HEK293 (cell line): ENCODE data around the gene ZBTB47.
A peak's percentile ranks its signal among the peaks of the same experiment; 100 is the strongest.

Source experiments
- CTCF ChIA-PET: fragments of 350-600 bp; formaldehyde crosslinking; extraction: SDS; loops from one replicate; lab custom pipeline; 2021; ENCODE audit warnings: antibody characterized with exemption; lab: Yijun Ruan, JAX
- POLR2A ChIA-PET: fragments of 300-600 bp; formaldehyde crosslinking; extraction: SDS; loops from one replicate; lab custom pipeline; 2020; ENCODE audit warnings: antibody characterized with exemption, inconsistent platforms; lab: Yijun Ruan, JAX
- H3K27ac ChIP-seq: fragments of 200-500 bp; sonication (Bioruptor generic); 2 replicates; pipeline ENCODE4 v1.5.1; 2014; ENCODE audit warnings: low read depth, low read length, control low read depth, inconsistent platforms; ENCODE audit errors: extremely low read depth
- H3K36me3 ChIP-seq, 2 experiments: fragments of 200-500 bp in 1 of 2; sonication (Bioruptor generic) in 1 of 2; 1 replicate in 1 of 2; 2 replicates in 1 of 2; pipeline ENCODE4 v1.5.1; 2014 to 2017; ENCODE audit warnings: inconsistent platforms in 2 of 2, low read length in 2 of 2; ENCODE audit not compliant: control insufficient read depth in 2 of 2, insufficient read depth in 1 of 2
- H3K4me1 ChIP-seq: fragments of 200-500 bp; sonication (Bioruptor generic); 2 replicates; pipeline ENCODE4 v1.5.1; 2014; ENCODE audit warnings: mild to moderate bottlenecking, low read length, inconsistent platforms; ENCODE audit not compliant: control insufficient read depth, insufficient read depth
- H3K4me3 ChIP-seq: 2 replicates; pipeline ENCODE4 v1.5.1; 2011; ENCODE audit warnings: low read depth, mild to moderate bottlenecking, control low read depth, low read length, moderate library complexity
- H3K9me3 ChIP-seq: fragments of 200-500 bp; sonication (Bioruptor generic); 2 replicates; pipeline ENCODE4 v1.5.1; 2014; ENCODE audit warnings: low read depth, low read length, inconsistent platforms; ENCODE audit not compliant: control insufficient read depth, insufficient read depth
- EGR2 ChIP-seq: fragments of 450-650 bp; formaldehyde crosslinking; IDR thresholded peaks from 2 replicates; pipeline ENCODE4 v1.5.1; 2016; ENCODE audit warnings: low read depth, missing biosample characterization, missing genetic modification characterization
- HOXA7 ChIP-seq: sonication (generic); formaldehyde crosslinking; IDR thresholded peaks from 2 replicates; pipeline ENCODE4 v1.8.1; 2022; ENCODE audit warnings: missing genetic modification reagents, borderline replicate concordance
- MYNN ChIP-seq: fragments of 450-650 bp; formaldehyde crosslinking; IDR thresholded peaks from 2 replicates; pipeline ENCODE4 v1.5.1; 2016; ENCODE audit warnings: missing biosample characterization, missing genetic modification characterization, borderline replicate concordance
- RBAK ChIP-seq: fragments of 450-650 bp; formaldehyde crosslinking; IDR thresholded peaks from 2 replicates; pipeline ENCODE4 v1.5.1; 2016; ENCODE audit warnings: missing biosample characterization, missing genetic modification characterization
- SCRT1 ChIP-seq: fragments of 450-650 bp; formaldehyde crosslinking; IDR thresholded peaks from 2 replicates; pipeline ENCODE4 v1.5.1; 2016; ENCODE audit warnings: missing biosample characterization, missing genetic modification characterization, borderline replicate concordance
- SCRT2 ChIP-seq: fragments of 450-650 bp; formaldehyde crosslinking; IDR thresholded peaks from 2 replicates; pipeline ENCODE4 v1.5.1; 2016; ENCODE audit warnings: missing biosample characterization, missing genetic modification characterization
- WT1 ChIP-seq: fragments of 450-650 bp; formaldehyde crosslinking; IDR thresholded peaks from 2 replicates; pipeline ENCODE4 v1.5.1; 2016; ENCODE audit warnings: missing biosample characterization, missing genetic modification characterization
- ZEB2 ChIP-seq: fragments of 450-650 bp; formaldehyde crosslinking; IDR thresholded peaks from 2 replicates; pipeline ENCODE4 v1.5.1; 2016; ENCODE audit warnings: missing biosample characterization, missing genetic modification characterization
- ZNF138 ChIP-seq: fragments of 450-650 bp; formaldehyde crosslinking; IDR thresholded peaks from 2 replicates; pipeline ENCODE4 v1.5.1; 2016; ENCODE audit warnings: missing biosample characterization, missing genetic modification characterization, borderline replicate concordance
- ZNF19 ChIP-seq: fragments of 450-650 bp; formaldehyde crosslinking; IDR thresholded peaks from 2 replicates; pipeline ENCODE4; 2016; ENCODE audit warnings: missing biosample characterization, missing genetic modification characterization, low read depth
- ZNF350 ChIP-seq: fragments of 450-650 bp; formaldehyde crosslinking; IDR thresholded peaks from 2 replicates; pipeline ENCODE4 v1.5.0; 2017; ENCODE audit warnings: missing biosample characterization, mild to moderate bottlenecking, missing genetic modification characterization
- ZNF391 ChIP-seq: fragments of 450-650 bp; formaldehyde crosslinking; IDR thresholded peaks from 2 replicates; pipeline ENCODE4 v1.5.1; 2016; ENCODE audit warnings: low read depth, missing biosample characterization, missing genetic modification characterization, borderline replicate concordance
- ZNF585B ChIP-seq: fragments of 450-650 bp; formaldehyde crosslinking; IDR thresholded peaks from 2 replicates; pipeline ENCODE4 v1.5.1; 2016; ENCODE audit warnings: missing biosample characterization, missing genetic modification characterization
- ZNF624 ChIP-seq: fragments of 450-650 bp; formaldehyde crosslinking; IDR thresholded peaks from 2 replicates; pipeline ENCODE4 v1.5.1; 2017; ENCODE audit warnings: missing biosample characterization, missing genetic modification characterization
- ZNF768 ChIP-seq: fragments of 450-650 bp; formaldehyde crosslinking; IDR thresholded peaks from 2 replicates; pipeline ENCODE4 v1.5.1; 2018; ENCODE audit warnings: missing biosample characterization, mild to moderate bottlenecking, missing genetic modification characterization
- ZXDB ChIP-seq: fragments of 450-650 bp; formaldehyde crosslinking; IDR thresholded peaks from 2 replicates; pipeline ENCODE4 v1.5.1; 2016; ENCODE audit warnings: missing biosample characterization, missing genetic modification characterization
- TF ChIP-seq, protein P1 (sequence below): fragments of 450-650 bp; formaldehyde crosslinking; IDR thresholded peaks from 2 replicates; pipeline ENCODE4 v1.5.1; 2016; ENCODE audit warnings: missing biosample characterization, missing genetic modification characterization, low read depth
- TF ChIP-seq, protein P2 (sequence below): fragments of 450-650 bp; formaldehyde crosslinking; IDR thresholded peaks from 2 replicates; pipeline ENCODE4 v1.5.1; 2017; ENCODE audit warnings: missing biosample characterization, missing genetic modification characterization
- TF ChIP-seq, protein P3 (sequence below): sonication (generic); formaldehyde crosslinking; IDR thresholded peaks from 2 replicates; pipeline ENCODE4 v1.8.1; 2022; ENCODE audit warnings: mild to moderate bottlenecking, moderate library complexity, missing genetic modification reagents
- TF ChIP-seq, protein P4 (sequence below): fragments of 450-650 bp; formaldehyde crosslinking; IDR thresholded peaks from 2 replicates; pipeline ENCODE4 v1.5.1; 2016; ENCODE audit warnings: missing biosample characterization, missing genetic modification characterization

ZBTB47 gene

DNA sequence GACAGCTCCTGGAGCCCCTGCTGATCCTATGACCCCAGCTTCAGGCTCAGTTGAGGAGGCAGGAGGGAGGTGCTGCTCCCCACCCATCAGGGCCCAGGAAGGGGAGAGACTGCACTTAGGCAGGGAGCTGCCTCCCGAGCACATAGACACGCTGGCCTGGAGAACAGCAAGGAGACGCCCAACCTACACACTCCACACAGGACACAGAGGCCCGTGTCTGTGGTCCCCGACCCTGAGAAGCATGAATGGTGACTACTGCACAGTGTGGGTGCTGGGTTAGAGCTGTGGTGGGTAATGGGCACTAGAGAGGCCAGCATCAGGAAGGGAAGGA lies 50.2 kb downstream of the ZBTB47 start:
- ChIA-PET POLR2A (no interaction called here), CTCF (no interaction called here)
- H3K4me3 ChIP-seq, result no peak overlapping the region
- H3K36me3 ChIP-seq, result no peaks in the 10 kb centered on the region
- no peaks in the 10 kb centered on the region for H3K4me1 ChIP-seq
- TF ChIP-seq, protein P1, sequence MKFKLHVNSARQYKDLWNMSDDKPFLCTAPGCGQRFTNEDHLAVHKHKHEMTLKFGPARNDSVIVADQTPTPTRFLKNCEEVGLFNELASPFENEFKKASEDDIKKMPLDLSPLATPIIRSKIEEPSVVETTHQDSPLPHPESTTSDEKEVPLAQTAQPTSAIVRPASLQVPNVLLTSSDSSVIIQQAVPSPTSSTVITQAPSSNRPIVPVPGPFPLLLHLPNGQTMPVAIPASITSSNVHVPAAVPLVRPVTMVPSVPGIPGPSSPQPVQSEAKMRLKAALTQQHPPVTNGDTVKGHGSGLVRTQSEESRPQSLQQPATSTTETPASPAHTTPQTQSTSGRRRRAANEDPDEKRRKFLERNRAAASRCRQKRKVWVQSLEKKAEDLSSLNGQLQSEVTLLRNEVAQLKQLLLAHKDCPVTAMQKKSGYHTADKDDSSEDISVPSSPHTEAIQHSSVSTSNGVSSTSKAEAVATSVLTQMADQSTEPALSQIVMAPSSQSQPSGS, result no peak
- TF ChIP-seq SCRT1 (tag by site-specific recombination), result no peak
- no peak for TF ChIP-seq ZNF624 (tag by site-specific recombination)
- TF ChIP-seq, protein P2, sequence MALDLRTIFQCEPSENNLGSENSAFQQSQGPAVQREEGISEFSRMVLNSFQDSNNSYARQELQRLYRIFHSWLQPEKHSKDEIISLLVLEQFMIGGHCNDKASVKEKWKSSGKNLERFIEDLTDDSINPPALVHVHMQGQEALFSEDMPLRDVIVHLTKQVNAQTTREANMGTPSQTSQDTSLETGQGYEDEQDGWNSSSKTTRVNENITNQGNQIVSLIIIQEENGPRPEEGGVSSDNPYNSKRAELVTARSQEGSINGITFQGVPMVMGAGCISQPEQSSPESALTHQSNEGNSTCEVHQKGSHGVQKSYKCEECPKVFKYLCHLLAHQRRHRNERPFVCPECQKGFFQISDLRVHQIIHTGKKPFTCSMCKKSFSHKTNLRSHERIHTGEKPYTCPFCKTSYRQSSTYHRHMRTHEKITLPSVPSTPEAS, result no peak
- no peak for TF ChIP-seq RBAK (tag by site-specific recombination)
- no peak for TF ChIP-seq ZNF391
- TF ChIP-seq ZXDB (tag by site-specific recombination), result no peak
- TF ChIP-seq, protein P3, sequence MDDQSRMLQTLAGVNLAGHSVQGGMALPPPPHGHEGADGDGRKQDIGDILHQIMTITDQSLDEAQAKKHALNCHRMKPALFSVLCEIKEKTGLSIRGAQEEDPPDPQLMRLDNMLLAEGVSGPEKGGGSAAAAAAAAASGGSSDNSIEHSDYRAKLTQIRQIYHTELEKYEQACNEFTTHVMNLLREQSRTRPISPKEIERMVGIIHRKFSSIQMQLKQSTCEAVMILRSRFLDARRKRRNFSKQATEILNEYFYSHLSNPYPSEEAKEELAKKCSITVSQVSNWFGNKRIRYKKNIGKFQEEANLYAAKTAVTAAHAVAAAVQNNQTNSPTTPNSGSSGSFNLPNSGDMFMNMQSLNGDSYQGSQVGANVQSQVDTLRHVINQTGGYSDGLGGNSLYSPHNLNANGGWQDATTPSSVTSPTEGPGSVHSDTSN, result no peak
- TF ChIP-seq ZEB2, result no peak
- TF ChIP-seq ZNF138, result no peak
- no peak for TF ChIP-seq ZNF350 (tag by site-specific recombination)
- no peak for TF ChIP-seq WT1 (tag by site-specific recombination)
- no peak for TF ChIP-seq ZNF19 (tag by site-specific recombination)
- TF ChIP-seq ZNF768 (tag by site-specific recombination), result no peak
- no peak for TF ChIP-seq HOXA7
- no peaks in the 10 kb centered on the region for H3K9me3 ChIP-seq
- H3K27ac ChIP-seq, result no peak overlapping the region

DNA sequence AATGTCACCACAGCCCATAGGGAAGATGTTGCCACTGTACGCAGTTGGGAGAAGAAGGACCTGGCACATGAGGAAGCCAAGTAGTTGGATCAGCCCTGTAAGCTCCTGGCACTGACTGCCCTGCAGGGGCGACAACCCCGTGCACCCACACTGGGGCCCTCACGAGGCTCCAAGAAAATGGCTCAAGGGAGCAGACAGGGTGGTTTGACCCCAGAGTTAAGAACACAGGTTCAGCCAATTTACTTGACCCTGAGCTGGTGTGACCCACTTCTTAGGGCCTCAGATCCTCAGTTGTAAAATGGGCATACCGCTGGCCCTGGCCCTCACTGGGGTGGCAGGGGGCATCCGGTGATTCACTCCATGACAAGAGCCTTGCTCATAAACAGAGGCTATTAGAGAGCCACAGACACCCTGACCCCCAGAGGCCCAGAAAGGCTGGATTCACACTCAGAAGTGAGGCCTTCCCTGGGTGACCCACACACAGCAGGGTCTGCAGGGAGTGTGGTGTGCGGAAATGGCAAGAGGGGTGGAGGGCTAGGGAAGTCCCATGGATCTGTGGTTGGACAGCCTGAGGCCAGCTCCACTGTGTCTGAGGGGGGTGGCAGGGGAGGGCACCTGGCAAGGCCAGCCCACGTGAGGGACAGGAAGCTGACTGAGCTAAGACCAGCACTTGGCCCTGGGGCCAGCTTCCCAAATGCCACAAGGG lies 50.8 kb downstream of the ZBTB47 start:
- H3K27ac ChIP-seq, result no peak overlapping the region
- ChIA-PET CTCF (no interaction called here), POLR2A (no interaction called here)
- H3K4me1 ChIP-seq, result no peaks in the 10 kb centered on the region
- no peaks in the 10 kb centered on the region for H3K36me3 ChIP-seq
- no peak for TF ChIP-seq ZNF585B (tag by site-specific recombination)
- H3K9me3 ChIP-seq, result no peaks in the 10 kb centered on the region
- no peak overlapping the region for H3K4me3 ChIP-seq

DNA sequence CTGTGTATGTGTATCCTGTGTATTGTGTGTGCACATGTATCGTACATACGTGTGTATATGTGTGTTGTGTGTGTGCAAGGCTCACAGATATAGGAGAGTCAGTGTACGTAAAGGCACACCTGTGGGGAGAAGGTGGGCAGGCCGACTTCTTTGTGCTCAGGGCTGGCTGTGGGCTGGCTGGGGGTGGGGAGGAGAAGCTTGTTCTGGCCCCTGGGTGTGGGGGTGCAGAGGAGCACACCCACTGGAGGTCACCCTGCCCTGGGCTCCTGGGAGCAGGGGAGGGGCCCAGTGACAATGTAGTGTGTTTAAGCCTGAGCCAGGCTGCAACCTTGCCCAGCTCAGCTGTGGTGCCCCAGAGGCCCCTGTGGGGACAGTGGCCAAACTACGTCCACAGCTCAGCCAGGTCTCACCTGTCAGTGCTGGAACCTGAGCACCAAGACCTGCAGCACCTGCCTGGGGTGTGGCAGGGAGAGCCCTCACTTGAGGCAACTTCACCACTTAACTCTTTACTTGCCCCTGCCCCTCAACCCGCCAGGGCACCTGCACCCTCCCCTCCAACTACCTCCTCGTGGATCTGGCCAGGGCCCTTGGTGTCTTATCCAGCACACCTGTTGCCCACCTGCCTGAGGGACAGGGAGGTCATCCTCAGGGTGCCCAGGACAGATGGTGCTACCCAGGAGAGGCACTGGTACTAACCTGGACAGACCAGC lies 51.7 kb downstream of the ZBTB47 start:
- H3K4me3 ChIP-seq, result no peak overlapping the region
- no peaks in the 10 kb centered on the region for H3K4me1 ChIP-seq
- CTCF ChIA-PET, result no interaction called here
- H3K36me3 ChIP-seq, result no peaks in the 10 kb centered on the region
- no peak overlapping the region for H3K27ac ChIP-seq
- TF ChIP-seq MYNN (tag by site-specific recombination) (no peak), EGR2 (tag by site-specific recombination) (peak; percentile 35; the same call in 1 of the 2 replicates), SCRT2 (tag by site-specific recombination) (peak; percentile 49; the same call in 1 of the 2 replicates)
- TF ChIP-seq, protein P3, result no peak
- TF ChIP-seq, protein P4, sequence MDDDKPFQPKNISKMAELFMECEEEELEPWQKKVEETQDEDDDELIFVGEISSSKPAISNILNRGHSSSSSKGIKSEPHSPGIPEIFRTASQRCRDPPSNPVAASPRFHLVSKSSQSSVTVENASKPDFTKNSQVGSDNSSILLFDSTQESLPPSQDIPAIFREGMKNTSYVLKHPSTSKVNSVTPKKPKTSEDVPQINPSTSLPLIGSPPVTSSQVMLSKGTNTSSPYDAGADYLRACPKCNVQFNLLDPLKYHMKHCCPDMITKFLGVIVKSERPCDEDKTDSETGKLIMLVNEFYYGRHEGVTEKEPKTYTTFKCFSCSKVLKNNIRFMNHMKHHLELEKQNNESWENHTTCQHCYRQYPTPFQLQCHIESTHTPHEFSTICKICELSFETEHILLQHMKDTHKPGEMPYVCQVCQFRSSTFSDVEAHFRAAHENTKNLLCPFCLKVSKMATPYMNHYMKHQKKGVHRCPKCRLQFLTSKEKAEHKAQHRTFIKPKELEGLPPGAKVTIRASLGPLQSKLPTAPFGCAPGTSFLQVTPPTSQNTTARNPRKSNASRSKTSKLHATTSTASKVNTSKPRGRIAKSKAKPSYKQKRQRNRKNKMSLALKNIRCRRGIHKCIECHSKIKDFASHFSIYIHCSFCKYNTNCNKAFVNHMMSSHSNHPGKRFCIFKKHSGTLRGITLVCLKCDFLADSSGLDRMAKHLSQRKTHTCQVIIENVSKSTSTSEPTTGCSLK (tag by site-specific recombination), result no peak
- TF ChIP-seq, all 188 proteins: peak for 2
- POLR2A ChIA-PET, result no interaction called here
- H3K9me3 ChIP-seq, result no peaks in the 10 kb centered on the region
